Upper lobe of left lung (tissue), 6 donors: ENCODE measurements around the gene CPEB3. TPM values are rescaled to one million over a fixed set of nuclear protein-coding genes. Genes with fewer than 3 reads are reported as not detected.

Experiments used
- ATAC-seq, 2 donors: fragments of 200-7000 bp; cut with Tn5 transposase; one replicate each; pipeline ENCODE4 v1.9.1; 2022; ENCODE audit warnings: mild to moderate bottlenecking in 2 of 2, moderate library complexity in 2 of 2; ENCODE audit not compliant: low FRiP score in 2 of 2
- DNase-seq, 2 donors: peaks; one replicate each; pipeline ENCODE4 v3.0.0-alpha.2; 2019 to 2020
- H3K27ac ChIP-seq, 4 donors: fragments of 200-600 bp; sonication (generic); one replicate each; pipeline ENCODE4 v1.5.1; 2016 to 2019
- H3K27me3 ChIP-seq, 4 donors: fragments of 200-600 bp; sonication (generic); one replicate each; pipeline ENCODE4 v1.5.1; 2017 to 2019
- H3K36me3 ChIP-seq, 4 donors: fragments of 200-600 bp; sonication (generic); one replicate each; pipeline ENCODE4 v1.5.1; 2016 to 2019
- H3K4me1 ChIP-seq, 4 donors: fragments of 200-600 bp; sonication (generic); one replicate each; pipeline ENCODE4 v1.5.1; 2018 to 2019
- H3K4me3 ChIP-seq, 4 donors: fragments of 200-600 bp; sonication (generic); one replicate each; pipeline ENCODE4 v1.5.1; 2017 to 2019; ENCODE audit warnings: mild to moderate bottlenecking in 2 of 4, moderate library complexity in 1 of 4
- H3K9me3 ChIP-seq, 4 donors: fragments of 200-600 bp; sonication (generic); one replicate each; pipeline ENCODE4 v1.5.1; 2018 to 2019
- EP300 ChIP-seq, 4 donors: sonication (generic); formaldehyde crosslinking; IDR thresholded peaks; one replicate each; pipeline ENCODE4 v1.5.1; 2017; ENCODE audit warnings: antibody characterized with exemption in 4 of 4, control low read depth in 2 of 4
- POLR2A ChIP-seq, 4 donors: fragments of 450-650 bp; IDR thresholded peaks; one replicate each; pipeline ENCODE4 v1.5.1; 2016 to 2017; ENCODE audit warnings: antibody characterized with exemption in 4 of 4, mild to moderate bottlenecking in 2 of 4
- POLR2AphosphoS5 ChIP-seq, 2 donors: sonication (generic); formaldehyde crosslinking; IDR thresholded peaks; one replicate each; pipeline ENCODE4 v1.5.1; 2017; ENCODE audit warnings: antibody characterized with exemption in 2 of 2
- WGBS, 2 donors: methylation state at CpG; one replicate each; pipeline ENCODE4 v1.1.5; 2017 to 2018; 5-methylcytosine and 5-hydroxymethylcytosine counted together
- total RNA-seq, 6 donors: library from RNA; depleted of rRNA in 4 of 6; stranded (reverse); fragments of >200 nt in 4 of 6; gene quantifications; one replicate each; pipeline versions ENCODE4 v1.1.0 to v1.2.1, GENCODE V29; 2016 to 2021
- TF ChIP-seq, protein P1 (sequence below), 6 experiments: fragments of 450-650 bp in 4 of 6; fragments of 200-600 bp in 2 of 6; sonication (generic) in 2 of 6; IDR thresholded peaks; one replicate each; pipeline ENCODE4 v1.5.1; 2016 to 2019; ENCODE audit warnings: antibody characterized with exemption in 6 of 6
- donor health status: DM: no; HTN: no; CAD: no; lungs with moderate emphysema.
- donor health status: DM: no; HTN: yes; CAD: no; lungs with severe emphysema.

Gene CPEB3
- total RNA-seq, 6 donors from 2014 or later = 5.2 to 12.6 (median 7.2) TPM

DNA sequence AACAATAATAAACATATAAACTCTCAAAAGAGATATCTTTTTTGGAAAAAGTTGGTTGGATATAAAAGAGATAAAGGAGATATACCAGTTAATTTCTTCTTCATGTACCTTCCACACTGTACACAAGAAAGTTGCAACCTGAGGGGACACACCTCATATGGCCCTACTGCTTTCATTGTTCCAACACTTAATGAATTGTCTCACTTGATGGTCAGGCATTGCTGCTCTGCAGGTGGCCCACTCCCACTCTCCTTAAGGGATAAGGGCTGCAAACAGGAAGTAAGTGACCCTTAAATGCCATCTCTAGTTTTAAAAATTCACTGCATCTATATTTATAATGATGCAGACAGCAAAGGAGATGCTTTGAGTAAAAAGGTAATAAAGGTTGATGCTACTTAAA is 215.0 kb downstream of the CPEB3 start:
- no peaks in the 10 kb centered on the region for H3K27me3 ChIP-seq
- DNase-seq (no peak), ATAC-seq (no peak)
- H3K4me3 ChIP-seq = no peak overlapping the region
- H3K9me3 ChIP-seq = no peaks in the 10 kb centered on the region
- TF ChIP-seq EP300 (IDR thresholded peaks at IDR 0.05) (no peak), POLR2A (IDR thresholded peaks at IDR 0.05) (no peak), POLR2AphosphoS5 (IDR thresholded peaks at IDR 0.05) (no peak)
- TF ChIP-seq, protein P1, sequence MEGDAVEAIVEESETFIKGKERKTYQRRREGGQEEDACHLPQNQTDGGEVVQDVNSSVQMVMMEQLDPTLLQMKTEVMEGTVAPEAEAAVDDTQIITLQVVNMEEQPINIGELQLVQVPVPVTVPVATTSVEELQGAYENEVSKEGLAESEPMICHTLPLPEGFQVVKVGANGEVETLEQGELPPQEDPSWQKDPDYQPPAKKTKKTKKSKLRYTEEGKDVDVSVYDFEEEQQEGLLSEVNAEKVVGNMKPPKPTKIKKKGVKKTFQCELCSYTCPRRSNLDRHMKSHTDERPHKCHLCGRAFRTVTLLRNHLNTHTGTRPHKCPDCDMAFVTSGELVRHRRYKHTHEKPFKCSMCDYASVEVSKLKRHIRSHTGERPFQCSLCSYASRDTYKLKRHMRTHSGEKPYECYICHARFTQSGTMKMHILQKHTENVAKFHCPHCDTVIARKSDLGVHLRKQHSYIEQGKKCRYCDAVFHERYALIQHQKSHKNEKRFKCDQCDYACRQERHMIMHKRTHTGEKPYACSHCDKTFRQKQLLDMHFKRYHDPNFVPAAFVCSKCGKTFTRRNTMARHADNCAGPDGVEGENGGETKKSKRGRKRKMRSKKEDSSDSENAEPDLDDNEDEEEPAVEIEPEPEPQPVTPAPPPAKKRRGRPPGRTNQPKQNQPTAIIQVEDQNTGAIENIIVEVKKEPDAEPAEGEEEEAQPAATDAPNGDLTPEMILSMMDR (IDR thresholded peaks at IDR 0.05) = no peak
- H3K27ac ChIP-seq = no peak overlapping the region
- peaks cover 0 to 26% (median 5%) of the 10 kb centered on the region in 4 donors for H3K36me3 ChIP-seq
- H3K4me1 ChIP-seq = peaks cover 0 to 4% (median 0%) of the 10 kb centered on the region in 4 donors

DNA sequence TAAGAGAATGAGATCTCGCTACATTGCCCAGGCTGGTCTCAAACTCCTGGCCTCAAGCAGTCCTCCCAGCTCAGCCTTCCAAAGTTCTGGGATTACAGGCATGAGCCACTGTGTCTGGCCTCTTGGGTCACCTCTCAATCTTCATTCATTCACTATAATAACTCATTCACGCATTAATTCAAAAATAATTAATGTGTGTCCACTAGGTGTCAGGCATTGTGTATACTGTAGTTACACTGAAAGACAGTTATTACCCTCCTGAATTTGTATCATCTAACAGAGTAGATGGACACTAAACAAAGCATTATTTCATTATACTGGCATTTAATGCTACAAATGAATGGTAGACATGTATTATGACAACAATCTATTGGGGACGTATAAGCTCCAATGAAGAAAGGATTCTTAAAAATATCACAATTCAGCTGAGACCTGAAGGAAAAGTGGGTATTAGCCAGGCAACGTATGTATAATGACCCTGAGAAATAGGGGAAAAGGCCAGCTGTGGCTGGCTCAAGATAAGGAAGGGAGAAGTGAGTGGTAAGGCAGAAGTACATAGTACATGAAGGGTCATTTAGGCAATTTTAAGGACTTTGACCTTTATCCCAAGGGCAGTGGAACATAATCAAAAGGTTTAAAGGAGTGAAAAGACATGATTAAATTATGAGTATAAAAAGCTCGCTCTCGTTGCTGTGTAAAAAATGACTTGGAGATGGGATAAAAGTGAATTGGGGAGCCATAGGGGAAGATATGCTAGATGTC is 216.6 kb downstream of the CPEB3 start:
- H3K27ac ChIP-seq = no peak overlapping the region
- no peaks in the 10 kb centered on the region for H3K27me3 ChIP-seq
- WGBS, 2 donors = 79 to 80% methylated on average over 6 of the region's 6 CpGs
- H3K36me3 ChIP-seq = peaks cover 0 to 17% (median 0%) of the 10 kb centered on the region in 4 donors
- TF ChIP-seq EP300 (IDR thresholded peaks at IDR 0.05) = no peak
- TF ChIP-seq, protein P1 (IDR thresholded peaks at IDR 0.05) = peak in 3 of 6 experiments; percentile 10 to 22 (median 11)
- H3K4me1 ChIP-seq = peaks cover 0 to 4% (median 0%) of the 10 kb centered on the region in 4 donors
- no peak for ATAC-seq
- no peak for DNase-seq
- no peaks in the 10 kb centered on the region for H3K9me3 ChIP-seq
- no peak overlapping the region for H3K4me3 ChIP-seq

DNA sequence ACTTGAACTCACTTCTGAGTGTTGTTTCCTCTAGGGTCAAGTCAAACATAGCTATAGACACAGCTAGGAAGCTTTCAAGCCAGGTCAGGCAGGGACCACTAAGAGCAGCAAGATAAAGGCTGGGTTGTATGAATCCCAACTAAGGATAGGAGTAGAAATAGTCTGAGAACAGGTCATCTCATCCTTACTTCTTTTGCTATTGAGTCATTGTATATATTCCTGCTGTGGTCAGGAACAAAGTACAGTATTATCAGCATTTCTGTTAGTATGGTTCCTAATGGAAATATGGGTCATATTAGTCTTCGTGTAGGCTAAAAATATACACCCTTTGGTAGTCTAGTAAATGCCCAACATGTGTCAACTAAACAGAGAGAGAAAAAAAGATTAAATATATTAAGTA is 222.0 kb downstream of the CPEB3 start:
- Histone ChIP-seq H3K9me3 (no peaks in the 10 kb centered on the region), H3K27ac (no peak overlapping the region), H3K36me3 (no peaks in the 10 kb centered on the region), H3K27me3 (no peaks in the 10 kb centered on the region), H3K4me3 (no peak overlapping the region), H3K4me1 (peaks cover 0 to 8% (median 0%) of the 10 kb centered on the region in 4 donors)
- ATAC-seq = no peak
- no peak for DNase-seq
- whole genome bisulfite sequencing, 2 donors = 80 to 81% methylated on average over 1 of the region's 1 CpG
- TF ChIP-seq, protein P1 (IDR thresholded peaks at IDR 0.05) = no peak
- TF ChIP-seq EP300 (IDR thresholded peaks at IDR 0.05) (no peak), POLR2A (IDR thresholded peaks at IDR 0.05) (no peak), POLR2AphosphoS5 (IDR thresholded peaks at IDR 0.05) (no peak)

DNA sequence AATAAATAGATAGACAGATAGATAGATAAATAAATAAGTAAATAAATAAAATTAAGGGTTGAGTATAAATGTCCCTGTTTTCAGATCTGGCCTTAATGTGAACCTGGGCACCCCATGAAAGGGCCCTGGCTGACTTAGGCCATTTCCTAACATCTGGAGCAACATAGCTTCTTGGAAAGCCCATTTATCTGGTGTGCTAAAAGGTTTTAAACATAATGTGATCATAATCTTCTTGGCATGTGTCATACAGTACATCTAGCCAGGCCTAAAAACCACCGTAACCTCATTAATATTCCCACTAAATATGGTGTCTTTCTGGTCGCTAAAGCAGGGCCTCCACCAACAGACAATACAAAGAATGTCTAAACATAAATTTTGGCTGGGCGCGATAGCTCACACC is 224.5 kb downstream of the CPEB3 start:
- no peak for ATAC-seq
- peaks cover 0 to 4% (median 0%) of the 10 kb centered on the region in 4 donors for H3K4me1 ChIP-seq
- H3K27me3 ChIP-seq = no peaks in the 10 kb centered on the region
- no peak overlapping the region for H3K27ac ChIP-seq
- WGBS, 2 donors = 97 to 98% methylated on average over 4 of the region's 4 CpGs
- no peaks in the 10 kb centered on the region for H3K9me3 ChIP-seq
- no peak for TF ChIP-seq EP300 (IDR thresholded peaks at IDR 0.05)
- no peak for TF ChIP-seq POLR2A (IDR thresholded peaks at IDR 0.05)
- no peak for TF ChIP-seq POLR2AphosphoS5 (IDR thresholded peaks at IDR 0.05)
- H3K4me3 ChIP-seq = no peak overlapping the region
- DNase-seq = no peak
- no peaks in the 10 kb centered on the region for H3K36me3 ChIP-seq

DNA sequence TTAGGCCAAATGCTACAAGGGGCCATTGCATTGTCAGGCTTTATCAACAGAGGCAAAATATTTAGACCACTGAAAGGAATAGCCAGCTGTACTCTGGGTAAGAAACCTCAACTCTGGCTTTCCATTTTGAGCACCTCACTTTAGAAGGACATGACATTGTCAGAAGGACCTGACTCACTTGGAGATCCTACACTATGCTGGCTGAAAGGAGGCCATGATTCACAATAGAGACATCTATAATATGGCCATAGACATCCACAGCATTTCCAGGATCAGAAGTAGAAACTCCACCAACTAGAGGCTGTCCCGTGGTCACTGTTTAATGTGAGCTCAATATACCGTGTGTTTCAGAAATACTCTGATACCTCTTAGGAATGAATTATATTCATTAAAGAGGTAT is 226.4 kb downstream of the CPEB3 start:
- peaks cover 0 to 4% (median 0%) of the 10 kb centered on the region in 4 donors for H3K4me1 ChIP-seq
- TF ChIP-seq POLR2AphosphoS5 (IDR thresholded peaks at IDR 0.05) = no peak
- no peak for TF ChIP-seq EP300 (IDR thresholded peaks at IDR 0.05)
- TF ChIP-seq, protein P1 (IDR thresholded peaks at IDR 0.05) = no peak
- TF ChIP-seq POLR2A (IDR thresholded peaks at IDR 0.05) = no peak
- no peak overlapping the region for H3K4me3 ChIP-seq
- no peaks in the 10 kb centered on the region for H3K36me3 ChIP-seq
- no peak overlapping the region for H3K27ac ChIP-seq
- WGBS, 2 donors = 90 to 98% methylated on average over 2 of the region's 2 CpGs
- ATAC-seq = no peak
- no peak for DNase-seq
- H3K27me3 ChIP-seq = no peaks in the 10 kb centered on the region
- H3K9me3 ChIP-seq = no peaks in the 10 kb centered on the region
